SK-N-MC (cell line): Measurements from ENCODE around the gene SMARCC1.
A peak's percentile ranks its signal among the peaks of the same experiment; 100 is the strongest.

ENCODE experiments used
- DNase-seq: peaks from one replicate; pipeline ENCODE4 v3.0.0-alpha.2; 2011; ENCODE audit warnings: low read depth, low spot score
- H3K27ac ChIP-seq: fragments of 200-600 bp; sonication (generic); 2 replicates; pipeline ENCODE4 v1.5.1; 2016; ENCODE audit warnings: mixed run types
- H3K36me3 ChIP-seq: fragments of 200-600 bp; sonication (generic); 2 replicates; pipeline ENCODE4 v1.6.1; 2017; ENCODE audit warnings: antibody characterized with exemption, low read length, mixed read lengths; ENCODE audit not compliant: insufficient read depth
- H3K4me3 ChIP-seq: fragments of 200-600 bp; sonication (generic); 2 replicates; pipeline ENCODE4 v1.5.1; 2016
- H3K9ac ChIP-seq: fragments of 200-600 bp; sonication (generic); 2 replicates; pipeline ENCODE4 v1.8.0; 2017; ENCODE audit warnings: mixed run types, mixed read lengths; ENCODE audit not compliant: insufficient read length
- H3K9me3 ChIP-seq: fragments of 200-600 bp; sonication (generic); 2 replicates; pipeline ENCODE4 v1.6.1; 2017; ENCODE audit warnings: low read depth, mild to moderate bottlenecking, antibody characterized with exemption, low read length, moderate library complexity, mixed read lengths
- EZH2 ChIP-seq: fragments of 200-600 bp; sonication (generic); IDR thresholded peaks from one replicate; pipeline ENCODE4 v1.6.1; 2017; ENCODE audit warnings: antibody characterized with exemption
- FOXP2 ChIP-seq: optimal IDR thresholded peaks from 2 replicates; pipeline ENCODE3; 2011; ENCODE audit warnings: mild to moderate bottlenecking, moderate library complexity; ENCODE audit not compliant: insufficient read depth; ENCODE audit errors: extremely low read length, control extremely low read depth
- POLR2AphosphoS5 ChIP-seq: IDR thresholded peaks from 2 replicates; pipeline ENCODE4 v1.6.1; 2012; ENCODE audit warnings: mild to moderate bottlenecking, low read depth, low read length, borderline replicate concordance

The SMARCC1 gene

DNA sequence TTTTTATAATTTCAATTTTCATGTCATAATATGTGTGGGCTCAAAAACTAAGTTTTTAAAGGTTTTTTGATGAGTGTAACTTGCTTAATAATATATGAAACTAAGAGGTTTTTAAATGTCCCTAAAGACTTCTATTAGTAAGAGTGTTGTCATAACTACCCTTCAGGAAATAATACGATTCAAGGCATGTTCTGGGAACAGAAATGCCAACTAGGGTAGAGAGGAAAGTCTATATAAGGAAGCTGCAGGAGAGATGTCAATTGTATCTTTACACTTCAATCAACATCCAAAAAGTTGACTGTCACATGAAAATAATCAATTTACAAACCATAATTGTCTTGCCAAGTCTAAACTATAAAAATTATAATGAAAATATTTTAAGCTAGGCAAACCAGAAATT lies 76.3 kb downstream of the SMARCC1 start:
- Histone ChIP-seq H3K9ac (no peak overlapping the region), H3K36me3 (peaks cover 69% of the 10 kb centered on the region)

DNA sequence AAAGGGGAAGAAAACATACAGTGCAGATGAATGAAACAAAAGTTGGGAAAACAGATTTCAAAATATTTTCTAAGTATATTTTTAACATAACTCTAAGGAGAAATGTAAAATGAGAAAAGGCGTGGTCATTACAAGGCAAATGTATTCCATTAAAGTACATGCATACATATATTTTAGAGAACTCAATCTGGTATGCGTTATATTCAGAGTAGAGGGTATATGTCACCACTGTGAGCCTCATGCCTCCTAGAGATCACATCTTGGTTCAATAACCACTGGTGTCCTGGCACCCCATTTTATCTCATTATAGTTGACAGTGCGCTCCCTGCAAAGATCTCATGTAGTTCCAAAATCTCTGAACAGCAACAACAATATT lies 77.5 kb downstream of the SMARCC1 start:
- peaks cover 69% of the 10 kb centered on the region for H3K36me3 ChIP-seq

More for the DNA sequence above, 76.3 kb downstream of the SMARCC1 start:
- TF ChIP-seq POLR2AphosphoS5 (no peak), EZH2 (no peak), FOXP2 (no peak)
- H3K4me3 ChIP-seq: no peak overlapping the region
- no peaks in the 10 kb centered on the region for H3K9me3 ChIP-seq
- H3K27ac ChIP-seq: no peak overlapping the region
- DNase-seq: no peak

DNA sequence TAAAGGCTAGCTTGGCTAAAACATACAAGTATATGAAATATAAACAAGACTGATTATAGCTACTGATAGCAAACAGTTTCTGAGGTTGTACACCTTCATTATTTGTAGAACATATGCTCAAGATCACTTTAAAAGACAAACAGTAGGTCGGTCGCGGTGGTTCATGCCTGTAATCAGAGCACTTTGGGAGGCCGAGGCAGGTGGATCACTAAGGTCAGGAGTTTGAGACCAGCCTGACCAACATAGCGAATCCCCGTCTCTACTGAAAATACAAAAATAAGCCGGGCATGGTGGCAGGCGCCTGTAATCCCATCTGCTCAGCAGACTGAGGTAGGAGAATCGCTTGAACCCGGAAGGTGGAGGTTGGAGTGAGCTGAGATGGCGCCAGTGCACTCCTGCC lies 80.3 kb downstream of the SMARCC1 start:
- no peak overlapping the region for H3K4me3 ChIP-seq
- no peak for DNase-seq
- no peaks in the 10 kb centered on the region for H3K9me3 ChIP-seq
- TF ChIP-seq EZH2 (no peak), POLR2AphosphoS5 (no peak)
- peaks cover 62% of the 10 kb centered on the region for H3K36me3 ChIP-seq
- no peak overlapping the region for H3K9ac ChIP-seq
- no peak overlapping the region for H3K27ac ChIP-seq

More for the DNA sequence above, 77.5 kb downstream of the SMARCC1 start:
- Histone ChIP-seq H3K9me3 (no peaks in the 10 kb centered on the region), H3K9ac (no peak overlapping the region), H3K4me3 (no peak overlapping the region), H3K27ac (peak overlapping the region; percentile 73)
- no peak for DNase-seq
- no peak for TF ChIP-seq EZH2
- TF ChIP-seq FOXP2: no peak

DNA sequence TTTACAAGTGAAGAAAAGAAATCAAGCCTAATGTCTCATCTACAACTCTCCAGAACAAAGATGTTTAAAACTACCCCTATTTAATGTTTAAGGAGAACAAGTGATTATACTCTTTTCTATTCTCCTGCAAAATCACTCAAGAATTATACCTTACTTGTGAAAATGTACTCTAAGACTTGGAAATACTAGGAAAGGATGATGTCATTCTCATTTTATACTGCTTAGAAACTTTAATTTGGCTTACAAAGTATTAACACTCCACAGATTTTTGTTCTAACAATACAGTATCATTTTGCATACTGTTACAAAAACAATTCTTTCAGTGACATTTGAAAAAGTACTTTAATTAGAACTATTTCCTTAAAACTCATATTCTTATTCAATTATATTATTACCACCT lies 89.5 kb downstream of the SMARCC1 start:
- Histone ChIP-seq H3K9ac (no peak overlapping the region), H3K4me3 (no peak overlapping the region), H3K9me3 (no peaks in the 10 kb centered on the region), H3K27ac (peak overlapping the region; percentile 31; the same call in 1 of the 2 replicates), H3K36me3 (peaks cover 72% of the 10 kb centered on the region)
- DNase-seq: no peak
- TF ChIP-seq FOXP2 (no peak), EZH2 (no peak), POLR2AphosphoS5 (no peak)

DNA sequence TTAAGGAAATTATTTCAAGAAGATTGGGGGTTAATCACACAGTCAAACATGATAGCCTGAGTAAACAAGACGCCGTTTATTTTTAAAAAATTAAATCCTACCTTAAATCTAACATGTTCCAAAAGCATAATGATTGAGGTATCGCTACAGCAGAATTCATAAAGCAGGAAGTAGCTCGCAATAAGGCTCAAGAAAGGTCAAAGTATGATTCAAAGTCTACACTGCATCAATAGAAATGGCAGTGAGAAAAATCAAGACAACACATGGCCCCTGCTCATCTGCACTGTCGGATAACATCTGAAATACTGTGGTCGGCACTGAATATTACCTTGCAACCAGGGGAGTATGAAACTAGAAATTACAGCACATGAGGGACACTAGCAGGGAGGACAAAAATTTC lies 93.2 kb downstream of the SMARCC1 start:
- no peak overlapping the region for H3K27ac ChIP-seq
- H3K4me3 ChIP-seq: no peak overlapping the region
- DNase-seq: no peak
- H3K9me3 ChIP-seq: no peaks in the 10 kb centered on the region
- TF ChIP-seq EZH2 (no peak), FOXP2 (no peak), POLR2AphosphoS5 (no peak)
- H3K9ac ChIP-seq: no peak overlapping the region
- H3K36me3 ChIP-seq: peaks cover 73% of the 10 kb centered on the region

DNA sequence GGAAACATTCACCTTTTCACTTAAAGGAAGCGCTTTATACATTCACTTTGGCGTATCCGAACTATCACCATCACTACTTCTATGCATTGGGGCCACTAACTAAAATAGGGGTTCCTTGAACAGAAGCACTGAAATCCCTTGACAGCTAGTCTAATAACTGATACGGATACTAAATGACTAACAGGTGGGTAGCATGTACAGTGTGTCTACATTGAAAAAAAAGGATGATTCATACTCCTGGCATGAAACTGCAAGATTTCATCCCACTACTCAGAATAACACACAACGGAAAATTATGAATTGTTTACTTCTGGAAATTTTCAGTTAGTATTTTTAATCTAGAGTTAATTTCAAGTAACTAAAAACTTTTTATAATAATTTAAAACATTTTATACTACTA lies 96.7 kb downstream of the SMARCC1 start:
- TF ChIP-seq EZH2 (no peak), POLR2AphosphoS5 (no peak), FOXP2 (no peak)
- DNase-seq: no peak
- H3K27ac ChIP-seq: no peak overlapping the region

DNA sequence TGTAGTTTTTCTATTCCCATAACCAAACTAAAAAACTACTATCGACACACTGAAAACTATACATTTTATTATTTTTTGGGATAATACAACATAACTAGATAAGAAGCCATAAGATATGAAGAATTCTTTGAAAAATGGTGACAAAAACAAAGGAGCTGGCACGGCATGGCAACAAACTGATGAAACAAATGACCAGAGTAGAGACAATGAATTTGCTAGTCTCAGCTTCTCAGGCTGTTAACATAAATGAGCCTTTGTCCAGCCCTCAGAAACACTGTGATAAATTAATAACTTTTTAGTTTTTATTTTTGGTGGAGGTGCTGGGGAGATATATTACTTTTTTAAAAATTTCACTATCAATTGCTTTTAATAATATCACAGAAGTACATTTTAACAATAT lies 100.7 kb downstream of the SMARCC1 start:
- Histone ChIP-seq H3K9ac (no peak overlapping the region), H3K36me3 (peaks cover 64% of the 10 kb centered on the region), H3K4me3 (no peak overlapping the region), H3K27ac (peak overlapping the region; percentile 62), H3K9me3 (no peaks in the 10 kb centered on the region)
- DNase-seq: no peak
- TF ChIP-seq POLR2AphosphoS5 (no peak), FOXP2 (no peak)

More for the DNA sequence above, 96.7 kb downstream of the SMARCC1 start:
- H3K9me3 ChIP-seq: no peaks in the 10 kb centered on the region
- no peak overlapping the region for H3K9ac ChIP-seq
- H3K36me3 ChIP-seq: peaks cover 66% of the 10 kb centered on the region
- no peak overlapping the region for H3K4me3 ChIP-seq

DNA sequence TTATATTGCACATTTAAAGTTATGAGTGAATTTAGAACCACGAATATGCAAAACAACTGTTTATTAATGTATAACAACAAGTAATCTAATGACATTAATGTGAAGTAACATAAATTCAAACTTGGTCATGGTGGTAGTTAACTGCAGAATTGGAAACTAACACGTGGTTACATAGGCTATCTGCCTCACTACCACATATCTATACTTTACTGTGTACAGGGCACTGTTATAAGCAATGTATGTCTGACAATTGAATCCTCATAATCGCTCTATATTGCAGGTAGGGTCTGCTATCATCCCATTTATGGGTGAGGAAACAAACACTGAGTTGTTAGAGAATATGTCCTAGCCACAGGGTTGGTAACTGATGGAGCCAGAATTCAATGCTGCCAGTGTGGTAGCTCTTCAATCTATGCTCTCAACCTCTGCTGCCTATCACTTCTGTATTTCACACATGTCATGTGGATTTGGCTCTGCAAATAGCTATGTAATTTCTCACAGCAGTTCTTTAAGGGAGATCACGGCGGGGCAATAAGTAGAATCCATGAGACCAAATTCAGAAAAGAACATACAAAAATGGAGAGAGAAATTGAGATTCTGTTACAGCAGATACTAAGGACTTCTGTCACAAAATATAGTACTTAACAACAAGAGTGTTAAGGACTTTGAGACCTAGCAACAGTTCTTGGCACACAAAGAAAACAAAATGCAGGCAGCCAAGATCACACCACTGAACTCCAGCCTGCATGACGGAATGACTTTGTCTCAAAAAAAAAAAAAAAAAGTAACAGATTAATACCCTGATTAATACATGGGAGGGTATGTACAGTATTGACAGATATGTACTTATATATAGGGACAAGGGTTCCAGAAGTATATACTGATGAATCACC lies 103.0 kb downstream of the SMARCC1 start:
- no peak overlapping the region for H3K9ac ChIP-seq
- H3K9me3 ChIP-seq: no peaks in the 10 kb centered on the region
- H3K36me3 ChIP-seq: peaks cover 78% of the 10 kb centered on the region
- TF ChIP-seq POLR2AphosphoS5 (no peak), EZH2 (no peak), FOXP2 (no peak)
- H3K27ac ChIP-seq: 0 out of 2 replicates have a peak overlapping the region, but pooled peaks have one; percentile 9
- DNase-seq: no peak
- no peak overlapping the region for H3K4me3 ChIP-seq
